HCEC 1CT (cell line): ENCODE results near the gene ACOT7.

Experiments used
- DNase-seq: peaks from one replicate; pipeline ENCODE4 v3.0.0-alpha.2; 2017

Gene ACOT7

DNA sequence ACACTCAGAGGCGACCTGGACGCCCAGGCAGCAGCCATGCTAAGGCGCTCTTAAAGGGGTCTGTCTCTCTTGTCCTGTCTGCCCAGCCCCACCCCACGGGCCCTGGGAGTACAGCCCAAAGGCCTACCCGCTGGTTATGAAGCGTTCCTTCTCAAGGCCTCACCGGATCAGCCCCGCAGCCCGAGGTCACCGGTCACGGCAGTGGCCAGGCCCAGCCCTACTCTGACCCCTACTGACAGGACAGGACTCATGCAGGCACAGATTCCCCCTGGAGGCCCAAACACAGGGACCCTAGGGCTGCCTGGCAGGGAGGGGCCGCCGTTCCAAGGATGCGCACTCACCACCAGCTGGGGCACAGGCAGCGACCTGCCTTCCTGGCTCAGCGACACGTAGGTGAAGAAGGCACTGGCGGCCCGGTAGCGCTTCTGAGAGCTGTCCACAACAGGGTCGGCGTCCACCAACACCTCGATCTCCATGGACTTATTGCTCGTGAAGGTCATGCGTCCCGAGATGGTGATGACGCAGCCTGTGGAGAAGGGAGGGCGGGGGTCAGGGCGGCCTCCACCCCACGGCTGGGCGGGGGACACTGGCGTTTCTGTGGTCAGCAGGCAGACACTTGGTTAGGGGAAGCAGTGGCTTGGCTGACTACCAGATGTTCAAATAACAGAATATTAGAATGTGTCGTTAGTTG lies 112.7 kb downstream of the ACOT7 start:
- DNase-seq: no peak

DNA sequence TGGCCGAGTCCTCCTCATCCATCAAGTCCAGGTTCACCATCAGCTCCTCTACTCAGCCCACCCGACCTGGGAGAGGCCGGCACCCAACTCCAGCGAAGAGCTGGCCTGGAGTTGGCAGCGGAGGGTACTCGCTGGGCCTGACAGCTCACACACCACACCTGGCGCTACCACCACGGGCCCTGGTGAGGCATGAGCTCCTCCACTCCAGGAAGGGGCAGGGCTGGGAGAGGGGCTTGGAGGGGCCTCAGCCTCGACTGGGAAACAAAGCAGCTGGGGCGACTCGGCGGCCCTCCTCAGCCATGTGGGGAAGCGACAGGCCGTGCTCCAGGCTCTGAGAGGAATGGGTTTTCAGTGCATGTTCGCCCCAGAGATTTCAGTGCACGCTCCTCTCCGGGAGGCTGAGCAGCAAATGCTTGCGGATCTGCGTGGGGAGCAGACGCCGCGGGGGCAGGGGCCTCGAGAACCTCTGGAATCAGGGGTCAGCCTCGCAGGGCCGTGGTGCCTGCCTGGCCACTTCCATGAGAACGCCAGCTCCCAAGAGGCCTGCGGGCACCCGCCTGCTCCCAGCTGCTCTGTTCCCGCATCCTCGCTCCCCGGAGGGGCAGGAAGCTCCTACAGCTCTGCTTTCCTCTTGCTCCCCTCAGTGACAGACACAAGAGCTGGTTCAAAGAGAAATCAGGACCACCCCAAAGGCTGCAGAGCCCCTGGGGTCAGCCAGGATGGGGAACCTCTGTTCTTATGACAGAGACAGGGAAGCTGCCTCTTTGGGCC lies 113.8 kb downstream of the ACOT7 start:
- DNase-seq: no peak

DNA sequence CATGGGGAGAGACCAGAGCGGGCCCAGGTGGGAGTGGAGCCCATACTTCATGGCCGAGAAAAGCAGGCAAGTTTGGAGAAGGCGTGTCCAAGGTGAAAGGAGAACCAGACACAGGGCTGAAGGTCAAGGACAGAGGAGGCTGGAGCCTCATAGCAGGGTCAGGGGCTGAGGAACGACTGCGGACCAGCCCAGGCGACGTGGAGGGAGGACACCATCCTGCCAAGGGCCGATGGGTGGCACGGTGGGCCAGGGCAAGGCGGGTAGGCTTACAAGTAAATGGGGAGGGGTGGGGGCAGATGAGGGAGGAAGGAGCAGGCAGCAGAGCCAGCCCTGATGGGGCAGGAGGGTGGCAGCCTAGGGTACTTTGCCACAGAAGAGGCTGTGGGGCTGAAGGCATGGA lies 114.5 kb downstream of the ACOT7 start:
- no peak for DNase-seq

DNA sequence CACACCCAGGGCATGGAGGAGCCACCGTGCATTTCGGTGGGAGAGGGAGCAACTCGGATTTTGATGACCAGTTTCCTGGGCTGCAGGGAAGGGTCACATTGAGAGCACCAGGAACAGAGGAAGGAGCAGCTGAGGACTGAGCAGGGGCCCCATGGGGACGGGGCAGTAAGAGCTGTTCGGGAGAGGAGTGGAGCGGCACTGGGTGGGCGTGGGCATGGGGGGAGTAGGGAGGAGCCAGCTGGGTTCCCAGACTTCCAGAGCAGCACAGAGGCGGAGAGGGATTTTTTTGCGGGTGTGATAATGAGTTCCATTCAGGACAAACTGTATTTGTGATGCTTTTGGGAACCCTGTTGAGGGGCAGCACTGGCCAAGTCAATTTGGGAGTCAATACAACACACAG lies 115.3 kb downstream of the ACOT7 start:
- DNase-seq: no peak

DNA sequence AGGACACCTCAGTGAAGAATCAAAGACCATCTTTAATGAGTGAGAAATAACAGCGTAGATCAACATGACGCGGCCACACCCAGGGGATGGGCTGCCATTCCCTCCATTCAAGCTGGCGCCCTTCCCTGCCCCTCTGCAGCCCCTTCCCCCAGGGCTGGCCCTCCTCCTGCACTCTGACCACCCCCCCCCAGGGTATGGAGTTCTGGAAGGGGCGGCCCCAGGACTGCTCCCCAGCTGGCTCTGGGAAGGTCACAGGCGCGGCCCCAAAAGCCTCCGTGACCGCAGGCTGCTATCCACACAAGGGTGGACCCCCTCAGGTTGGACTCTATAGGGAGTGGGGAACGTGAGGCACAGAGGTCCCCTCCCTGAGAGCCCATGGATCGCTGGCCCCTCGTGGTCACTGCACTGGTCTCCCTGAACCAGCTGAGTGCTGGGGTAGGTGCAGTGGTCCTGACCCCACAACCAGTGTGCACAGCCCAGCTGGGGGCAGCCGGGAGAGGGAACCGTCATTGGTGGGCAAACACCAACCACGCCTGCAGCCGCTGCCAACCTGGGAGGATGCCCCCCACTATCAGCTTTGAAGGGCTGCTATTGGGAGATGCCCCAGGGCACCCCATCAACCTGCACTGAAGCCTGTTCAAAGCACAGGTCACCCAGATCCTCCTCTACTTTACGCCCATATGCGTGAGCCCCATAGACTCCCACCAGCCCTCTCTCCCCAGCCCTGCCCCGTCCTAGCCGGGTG lies 116.6 kb downstream of the ACOT7 start:
- DNase-seq: no peak

DNA sequence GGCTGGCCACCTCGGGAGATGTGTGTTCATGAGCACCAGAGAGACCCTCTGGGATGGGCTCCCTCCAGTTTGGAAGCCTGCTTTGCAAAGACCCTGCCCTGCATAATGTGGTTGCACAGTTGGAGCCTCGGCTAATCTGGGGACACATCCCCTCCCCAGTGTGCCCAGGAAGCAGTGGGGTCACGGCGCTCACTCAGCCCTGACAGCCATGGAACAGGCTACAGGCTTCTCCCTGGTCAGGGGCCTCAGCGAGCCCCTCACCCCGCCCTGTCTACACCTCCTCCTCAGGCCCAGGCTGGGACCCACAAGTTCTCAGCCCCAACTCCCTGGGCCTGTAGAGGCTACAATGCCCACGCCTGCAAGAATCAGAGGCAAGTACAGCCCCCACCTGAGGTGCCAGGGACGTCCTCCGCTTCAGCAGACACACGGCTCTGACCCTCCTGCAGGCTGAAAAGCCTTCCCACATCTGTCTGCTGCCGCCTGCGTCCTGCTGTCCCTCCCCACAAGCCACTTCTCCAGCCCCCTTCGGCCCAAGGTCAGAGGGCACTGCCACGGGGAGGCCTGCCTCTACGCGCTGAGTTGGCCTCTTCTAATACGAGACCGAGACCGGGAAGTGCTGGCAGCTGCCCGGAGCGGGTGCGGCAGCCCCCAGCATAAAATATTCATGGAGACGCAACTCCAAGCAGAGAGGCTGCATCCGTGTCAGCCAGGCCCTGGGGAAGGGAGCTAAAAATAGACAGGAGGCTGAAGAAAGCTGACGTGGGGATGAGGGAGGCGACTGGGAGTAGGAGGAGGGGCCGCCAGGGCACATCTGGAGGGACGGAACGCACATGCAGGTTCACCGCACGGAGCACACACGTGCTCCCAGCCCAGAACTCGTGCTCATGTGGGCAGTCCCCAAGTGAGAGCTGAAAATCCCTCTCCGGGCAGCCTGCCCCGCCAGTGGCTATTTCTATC lies 117.5 kb downstream of the ACOT7 start:
- DNase-seq: peak; percentile 40

DNA sequence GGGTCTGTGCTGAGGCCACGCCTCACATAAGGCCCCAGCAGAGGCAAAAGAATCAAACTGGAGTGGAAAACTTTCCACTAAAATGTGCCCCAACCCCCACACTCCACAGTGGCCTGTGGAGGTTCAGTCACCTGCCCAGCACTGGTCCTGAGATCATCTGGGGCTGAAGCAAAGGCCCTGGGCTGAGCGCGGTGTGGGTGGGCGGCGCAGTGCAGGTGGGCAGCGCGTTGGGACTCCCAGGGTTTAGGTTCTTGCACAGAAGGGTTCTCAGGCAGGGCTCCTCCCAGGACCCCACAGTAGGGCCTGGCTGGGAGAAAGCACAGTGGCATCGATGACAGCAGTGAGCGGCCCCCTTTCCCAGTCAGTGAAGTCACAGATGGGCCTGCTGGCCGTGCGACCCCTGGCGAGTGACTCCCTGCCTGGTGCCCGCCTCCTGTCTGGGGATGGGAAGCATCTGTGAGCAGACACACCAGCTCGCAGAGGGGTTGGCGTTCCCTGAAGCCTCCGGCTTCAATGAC lies 118.9 kb downstream of the ACOT7 start:
- no peak for DNase-seq

DNA sequence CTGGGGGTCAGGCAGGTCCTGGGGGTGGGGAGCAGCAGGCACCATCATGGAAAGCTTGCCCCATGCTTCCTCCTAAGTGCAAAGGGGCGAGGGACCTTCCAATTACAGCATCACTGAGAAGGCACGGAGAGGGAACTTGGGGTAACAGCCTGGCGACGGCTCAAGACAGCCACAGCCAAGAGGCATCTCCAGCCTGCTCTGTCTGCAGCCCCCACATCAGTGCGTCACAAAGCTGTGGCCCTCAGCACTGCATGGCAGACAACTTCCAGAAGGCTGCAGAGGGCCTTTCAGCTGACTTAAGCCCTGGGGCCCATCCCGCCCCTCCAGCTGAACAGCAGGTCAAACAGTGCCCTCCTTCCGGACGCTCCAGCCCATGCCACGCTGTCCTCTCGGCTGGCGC lies 119.5 kb downstream of the ACOT7 start:
- DNase-seq: no peak

DNA sequence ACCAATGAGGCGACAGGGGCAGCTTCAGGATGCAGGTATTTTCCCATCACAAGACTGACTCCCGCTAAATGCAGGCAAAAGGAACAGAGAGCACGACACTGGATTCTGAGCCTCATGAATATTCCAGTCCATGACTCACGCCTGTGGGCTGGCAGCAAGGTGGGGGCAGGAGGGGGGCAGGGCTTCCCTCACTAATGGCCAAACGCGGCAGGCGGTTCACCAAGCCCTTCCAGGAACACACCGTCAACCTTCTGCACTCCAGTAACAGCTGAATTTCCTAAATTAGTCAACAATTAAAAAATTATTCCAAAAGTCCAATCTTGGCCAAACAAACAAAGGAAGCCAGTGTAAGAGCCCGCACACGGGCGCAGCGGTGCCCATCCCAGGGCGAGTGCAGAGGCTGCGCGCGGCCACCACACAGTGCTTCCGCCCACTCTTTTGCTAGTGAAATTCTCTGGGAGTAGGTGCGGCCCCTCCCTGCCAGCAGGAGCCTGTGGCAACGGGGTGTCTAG lies 120.1 kb downstream of the ACOT7 start:
- DNase-seq: peak; percentile 20

DNA sequence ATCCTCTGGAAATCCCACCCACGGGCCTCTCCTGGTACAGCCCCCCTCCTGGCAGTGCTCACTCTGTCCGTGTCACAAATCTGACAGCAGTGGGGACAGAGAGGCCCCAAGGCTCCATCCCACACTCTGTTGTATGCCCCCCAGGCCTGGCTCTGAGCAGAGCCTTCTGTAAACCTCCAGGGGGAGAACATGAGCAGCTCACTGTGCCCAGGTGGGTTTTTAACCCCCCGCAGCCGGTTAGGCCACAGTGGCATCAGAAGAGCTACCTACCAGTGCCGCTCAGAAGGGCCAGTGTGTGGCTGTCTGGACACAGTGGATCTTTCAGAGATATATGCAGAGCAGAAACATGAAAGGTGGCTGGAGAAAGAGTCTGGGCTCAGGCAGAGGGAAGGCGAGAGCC lies 120.7 kb downstream of the ACOT7 start:
- DNase-seq: no peak

DNA sequence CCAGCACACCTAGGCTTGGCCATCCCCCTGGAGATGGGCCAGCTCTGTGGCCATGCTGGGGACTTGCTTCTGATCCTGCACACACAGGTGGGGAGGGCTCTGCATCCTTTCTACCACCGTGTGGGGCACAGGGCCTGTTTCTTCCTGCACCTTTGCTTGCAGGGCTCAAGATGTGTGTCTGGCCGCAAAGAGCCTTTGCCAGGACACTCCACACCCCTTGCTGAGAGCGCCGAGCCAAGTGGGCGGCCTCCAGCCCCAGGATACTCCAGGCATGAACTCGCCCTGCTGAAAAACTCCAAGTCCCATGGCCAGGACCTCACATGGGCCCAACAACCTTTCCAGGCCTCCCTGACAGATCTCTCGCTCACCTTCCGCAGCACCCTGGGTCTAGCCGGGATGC lies 121.1 kb downstream of the ACOT7 start:
- DNase-seq: no peak

DNA sequence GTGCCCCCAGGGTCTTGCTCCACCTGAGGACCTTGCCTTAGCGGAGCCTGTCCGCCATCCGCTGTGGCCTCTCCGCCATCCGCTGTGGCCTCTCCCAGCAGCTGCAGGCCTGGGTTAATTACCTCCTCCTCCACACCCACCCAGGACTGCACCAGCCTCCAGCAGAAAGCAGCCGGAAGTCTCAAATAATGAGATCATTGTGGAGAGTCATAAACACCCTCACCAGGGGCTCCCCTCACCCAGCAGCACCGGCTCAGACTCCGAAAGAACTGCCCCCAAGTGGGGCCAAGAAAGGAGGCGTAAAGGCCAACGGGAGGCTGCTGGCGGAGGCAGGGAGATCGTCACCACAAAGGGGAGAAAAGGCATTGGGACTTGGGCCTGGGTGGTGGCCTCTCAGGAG lies 122.0 kb downstream of the ACOT7 start:
- DNase-seq: no peak

DNA sequence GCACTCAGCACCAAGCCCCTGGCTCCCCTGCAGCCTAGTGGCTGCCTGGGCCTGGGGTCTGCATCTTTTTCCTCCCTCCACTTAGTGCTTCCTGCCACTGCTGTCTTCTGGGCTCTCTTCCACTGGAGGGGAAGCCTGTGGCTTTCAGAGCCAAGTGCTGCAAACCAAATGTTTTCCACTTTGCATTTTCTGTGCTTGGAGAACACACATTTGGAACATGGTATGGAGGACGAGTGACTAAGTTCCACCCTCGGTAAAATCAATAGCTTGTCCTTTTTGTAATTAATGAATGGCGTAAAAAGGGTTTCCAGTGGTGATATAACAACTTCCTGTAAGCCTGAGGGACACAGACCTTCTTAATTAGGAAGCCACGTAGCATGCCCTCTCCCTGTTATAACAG lies 122.6 kb downstream of the ACOT7 start:
- DNase-seq: no peak

DNA sequence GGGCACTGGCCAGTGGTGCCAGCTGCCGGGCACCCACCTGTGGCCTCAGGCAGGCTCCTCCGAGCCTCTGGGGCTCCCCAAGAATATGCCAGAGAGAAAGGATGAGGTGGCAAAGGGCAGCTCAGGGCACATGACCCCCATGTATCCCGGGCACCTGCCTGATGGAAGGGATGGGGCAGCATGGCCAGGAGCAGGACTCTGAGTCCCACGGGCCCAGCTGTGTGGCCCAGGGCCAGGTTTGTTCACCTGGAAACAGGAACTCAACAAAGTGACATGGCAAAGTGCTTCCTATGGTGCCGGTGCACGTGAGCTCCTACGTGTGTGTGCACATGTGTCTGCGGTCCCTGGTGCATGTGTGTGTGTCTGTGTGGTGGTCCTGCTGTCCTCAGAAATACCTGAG lies 123.2 kb downstream of the ACOT7 start:
- no peak for DNase-seq

DNA sequence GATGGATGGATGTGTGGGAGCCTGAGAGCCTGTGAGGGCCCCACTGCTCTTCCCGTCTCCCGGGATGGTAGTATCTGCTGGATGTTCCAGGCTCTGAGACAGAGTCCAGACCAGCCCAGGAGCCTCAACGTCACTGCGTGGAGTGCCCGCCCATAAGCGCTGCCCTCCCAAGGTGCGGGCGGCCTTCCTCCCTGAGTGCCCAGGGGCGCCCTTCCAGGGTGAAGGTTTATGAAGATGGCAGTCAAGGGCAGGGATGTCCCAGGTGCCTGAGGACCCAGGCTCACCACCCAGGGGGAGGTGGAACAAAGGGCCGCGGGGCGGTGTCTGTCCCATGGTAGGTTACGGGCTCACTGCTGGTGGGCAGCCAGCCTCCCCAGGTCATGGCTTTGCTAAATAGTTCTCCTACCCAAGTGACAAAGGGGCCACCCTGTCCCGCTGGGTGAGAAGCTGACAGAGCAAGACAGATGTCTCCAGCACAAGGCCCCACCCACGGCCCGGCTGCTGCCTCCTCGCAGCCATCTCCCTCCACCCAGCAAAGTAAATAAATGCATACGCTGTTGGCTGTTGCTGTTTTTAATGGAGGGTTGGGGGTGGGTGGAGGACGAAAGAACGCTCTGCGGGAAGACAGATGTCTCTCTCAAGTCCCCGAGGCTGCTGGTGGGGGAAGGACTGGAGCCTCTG lies 123.7 kb downstream of the ACOT7 start:
- DNase-seq: no peak

DNA sequence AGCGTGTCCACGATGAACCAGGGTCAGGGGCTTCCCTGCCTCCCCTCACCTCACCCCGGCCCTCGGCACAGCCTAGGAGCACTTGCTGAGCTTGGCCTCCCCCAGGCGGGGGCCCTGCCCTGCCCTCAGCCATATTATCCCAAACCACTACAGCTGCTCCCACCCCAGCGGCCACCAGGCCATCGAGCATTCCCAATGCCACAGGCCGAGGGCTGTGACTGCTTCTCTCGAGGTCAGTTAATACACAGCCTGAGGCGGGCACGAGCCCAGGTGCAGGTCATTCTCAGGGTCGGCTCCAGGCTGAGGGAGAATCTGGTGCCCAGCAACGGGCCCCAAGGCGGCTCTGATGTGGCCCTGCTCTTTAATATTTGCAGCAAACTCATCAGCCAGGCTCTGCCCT lies 124.3 kb downstream of the ACOT7 start:
- no peak for DNase-seq

DNA sequence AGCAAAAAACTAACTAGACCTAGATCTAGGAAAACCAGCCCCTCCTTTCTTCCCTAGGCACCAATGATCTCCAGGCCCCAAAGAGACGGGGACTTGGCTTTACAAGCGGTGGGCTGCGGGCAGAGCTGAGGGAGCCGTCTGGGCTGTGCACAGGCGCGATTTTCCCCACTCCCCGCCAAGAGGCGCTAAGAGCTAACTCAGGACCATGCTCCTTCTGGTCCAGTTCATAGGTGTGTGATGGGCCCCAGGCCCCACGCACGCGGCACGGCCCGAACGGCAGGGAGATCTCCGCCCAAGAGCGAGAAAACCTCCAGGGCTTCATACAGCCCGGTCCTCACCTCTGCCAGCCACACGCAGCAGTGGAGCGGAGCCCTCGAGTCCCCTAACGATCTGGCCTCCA lies 125.2 kb downstream of the ACOT7 start:
- no peak for DNase-seq

DNA sequence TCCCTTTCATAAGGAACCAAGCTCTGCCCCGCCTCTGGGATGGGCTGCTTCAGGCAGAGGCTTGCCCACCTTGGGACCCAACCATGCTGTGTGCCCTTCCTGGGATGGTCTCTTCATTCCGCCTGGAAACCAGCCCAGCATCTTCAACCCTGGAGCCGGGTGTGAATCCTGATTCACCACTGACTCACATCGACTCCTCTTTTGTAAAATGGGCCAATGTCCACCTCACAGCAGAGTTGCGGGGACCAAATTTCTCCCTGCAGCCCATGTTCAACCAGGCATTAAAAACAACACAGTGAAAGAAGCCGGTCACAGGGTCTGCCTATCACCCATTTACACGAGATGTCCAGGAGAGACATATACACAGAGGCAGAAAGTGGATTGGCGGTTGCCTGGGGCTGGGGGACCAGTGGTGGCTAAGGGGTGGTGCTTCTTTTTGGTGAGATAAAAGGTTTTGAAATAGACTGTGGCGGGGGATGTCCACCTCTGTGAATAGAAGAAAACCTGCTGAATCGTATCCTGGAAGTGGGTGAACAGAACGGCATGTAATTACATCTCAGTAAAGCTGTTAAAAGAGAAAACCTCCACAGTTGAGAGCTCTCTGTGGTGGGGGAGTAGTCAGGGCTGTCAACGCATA lies 125.8 kb downstream of the ACOT7 start:
- no peak for DNase-seq

DNA sequence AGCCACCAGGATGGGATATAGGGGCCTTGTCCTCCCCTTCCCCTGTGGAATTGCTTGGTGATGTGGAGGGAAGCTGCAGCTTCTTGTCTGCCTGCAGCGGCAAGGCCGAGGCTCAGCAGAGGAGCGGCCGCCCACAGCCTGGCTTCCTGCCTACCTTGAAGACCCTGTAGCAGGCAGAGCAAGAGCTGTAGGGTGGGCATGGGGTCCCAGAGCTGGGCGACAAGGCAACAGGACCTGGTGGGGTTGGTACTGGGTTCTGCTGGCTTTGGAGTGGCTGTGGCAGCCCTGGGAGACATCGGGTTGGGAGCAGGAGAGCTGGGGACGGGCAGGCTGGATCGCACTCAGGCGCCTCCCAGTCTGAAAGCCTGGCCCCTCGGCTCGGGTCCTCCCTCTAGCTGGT lies 126.9 kb downstream of the ACOT7 start:
- no peak for DNase-seq

DNA sequence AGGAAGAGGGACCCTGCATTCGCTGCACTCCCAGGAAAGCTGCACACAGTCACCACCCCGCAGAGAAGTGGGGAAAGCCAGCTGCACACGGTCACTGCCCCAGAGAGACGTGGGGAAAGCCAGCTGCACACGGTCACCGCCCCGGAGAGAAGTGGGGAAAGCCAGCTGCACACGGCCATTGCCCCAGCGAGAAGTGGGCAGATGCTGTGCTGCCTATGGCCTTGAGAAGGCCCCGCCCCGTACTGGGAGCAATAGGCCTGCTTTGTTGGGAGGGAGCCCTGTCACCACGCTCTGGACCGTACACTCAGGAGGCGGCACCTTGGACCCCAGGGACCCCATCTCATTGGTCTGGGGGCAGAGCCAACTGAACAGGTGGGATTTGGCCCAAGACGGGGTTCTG lies 128.4 kb downstream of the ACOT7 start:
- DNase-seq: no peak

DNA sequence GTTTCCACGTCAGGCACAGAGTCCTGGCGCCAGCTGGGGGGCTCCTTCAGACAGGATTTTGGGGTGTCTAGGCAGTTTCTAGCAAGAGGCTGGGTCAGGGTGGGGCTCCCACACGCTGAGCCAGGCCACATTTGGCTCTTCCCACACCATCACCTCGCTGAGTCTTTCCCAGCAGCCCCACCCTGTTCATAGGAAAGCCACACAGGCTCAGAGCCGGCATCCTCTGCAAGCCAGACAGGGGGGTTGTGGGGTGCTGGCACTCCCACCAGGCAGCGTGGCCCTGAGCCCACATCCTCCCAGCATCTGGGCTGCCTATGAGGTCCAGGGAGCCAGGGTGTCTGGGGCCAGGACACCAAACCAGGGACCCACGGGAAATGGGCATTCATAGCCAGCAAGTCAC lies 129.9 kb downstream of the ACOT7 start:
- no peak for DNase-seq
